Lung (tissue), 12 donors: ENCODE measurements around the gene ZNF506. TPM values are rescaled to one million over a fixed set of nuclear protein-coding genes. Genes with fewer than 3 reads are reported as not detected.

Source experiments
- ATAC-seq: fragments of 200-7000 bp; cut with Tn5 transposase; one replicate; pipeline ENCODE4 v1.9.1; 2020; ENCODE audit warnings: moderate number of reproducible peaks; ENCODE audit not compliant: insufficient read depth, low FRiP score
- DNase-seq, 3 donors: peaks; one replicate each; pipeline ENCODE4 v3.0.0-alpha.2; 2013 to 2017
- H3K27ac ChIP-seq, 2 donors: one replicate each; pipeline ENCODE4 v1.5.1; 2013; ENCODE audit warnings: mild to moderate bottlenecking in 2 of 2, moderate library complexity in 2 of 2, control low read depth in 1 of 2, inconsistent platforms in 1 of 2, low read depth in 1 of 2, low read length in 1 of 2
- H3K27me3 ChIP-seq, 3 donors: one replicate each; pipeline ENCODE4 v1.5.1; 2013; ENCODE audit warnings: low read length in 2 of 3; ENCODE audit not compliant: control insufficient read depth in 3 of 3, insufficient read depth in 3 of 3
- H3K36me3 ChIP-seq, 4 donors: one replicate each; pipeline ENCODE4 v1.5.1; 2013; ENCODE audit warnings: low read length in 4 of 4, mild to moderate bottlenecking in 1 of 4, moderate library complexity in 1 of 4; ENCODE audit not compliant: control insufficient read depth in 4 of 4, insufficient read depth in 4 of 4
- H3K4me1 ChIP-seq, 5 donors: one replicate each; pipeline ENCODE4 v1.5.1; 2013; ENCODE audit warnings: low read length in 5 of 5, mild to moderate bottlenecking in 2 of 5, moderate library complexity in 1 of 5; ENCODE audit not compliant: control insufficient read depth in 5 of 5, insufficient read depth in 5 of 5
- H3K4me3 ChIP-seq: one replicate; pipeline ENCODE4 v1.5.1; 2013; ENCODE audit warnings: mild to moderate bottlenecking, control low read depth, moderate library complexity
- H3K9ac ChIP-seq, 2 donors: one replicate each; pipeline ENCODE4 v1.5.1; 2013; ENCODE audit warnings: low read length in 2 of 2, control low read depth in 1 of 2; ENCODE audit not compliant: insufficient read depth in 1 of 2
- H3K9me3 ChIP-seq, 4 donors: one replicate each; pipeline ENCODE4 v1.5.1; 2013; ENCODE audit warnings: low read length in 3 of 4, mild to moderate bottlenecking in 1 of 4, moderate library complexity in 1 of 4; ENCODE audit not compliant: control insufficient read depth in 4 of 4, insufficient read depth in 3 of 4
- CTCF ChIP-seq: IDR thresholded peaks from 2 replicates; pipeline ENCODE4 v1.5.1; 2012; ENCODE audit warnings: mild to moderate bottlenecking; ENCODE audit errors: control extremely low read depth, extremely low read depth
- WGBS, 2 donors: extraction: QIAGEN DNeasy Blood & Tissue Kit; methylation state at CpG; one replicate each; pipeline ENCODE4 v1.1.7; 2013; 5-methylcytosine and 5-hydroxymethylcytosine counted together
- polyA plus RNA-seq, 2 donors: library from polyadenylated mRNA; stranded (reverse); fragments of 200-250 nt; gene quantifications; one replicate each; pipeline ENCODE4 v1.2.1, GENCODE V29; 2013
- total RNA-seq, 2 donors: library from RNA; depleted of rRNA in 1 of 2; stranded (reverse); fragments of >200 nt in 1 of 2; gene quantifications; one replicate each; pipeline ENCODE4 v1.2.1, GENCODE V29; 2014 to 2021
- donor health status: control.
- donor health status: control.
- donor health status: Bipolar disorder and iron deficiency.
- donor health status: healthy.
- donor health status: DM: yes; HTN: yes; CAD: no.

The ZNF506 gene
- total and polyA plus RNA-seq, 4 donors = 4.6 to 59.4 (median 12.1) TPM

GRCh38 chr19:19758164-19758563, 63.4 kb downstream of the ZNF506 start:
- Histone ChIP-seq H3K4me3 (no peak overlapping the region), H3K4me1 (no peaks in the 10 kb centered on the region), H3K9ac (no peak overlapping the region), H3K36me3 (no peaks in the 10 kb centered on the region), H3K27me3 (no peaks in the 10 kb centered on the region), H3K9me3 (peaks cover 0 to 13% (median 0%) of the 10 kb centered on the region in 4 donors), H3K27ac (no peak overlapping the region)
- ATAC-seq = no peak
- 91 to 93% methylated on average over 4 of the region's 4 CpGs for WGBS, 2 donors
- no peak for DNase-seq
- no peak for TF ChIP-seq CTCF

GRCh38 chr19:19752760-19753403, 68.7 kb downstream of the ZNF506 start:
- H3K4me3 ChIP-seq = no peak overlapping the region
- 95 to 96% methylated on average over 11 of the region's 11 CpGs for WGBS, 2 donors
- H3K9ac ChIP-seq = no peak overlapping the region
- H3K27ac ChIP-seq = no peak overlapping the region
- no peaks in the 10 kb centered on the region for H3K36me3 ChIP-seq
- DNase-seq (no peak), ATAC-seq (no peak)
- no peaks in the 10 kb centered on the region for H3K4me1 ChIP-seq
- TF ChIP-seq CTCF = no peak
- no peaks in the 10 kb centered on the region for H3K27me3 ChIP-seq
- H3K9me3 ChIP-seq = peaks cover 0 to 27% (median 0%) of the 10 kb centered on the region in 4 donors

GRCh38 chr19:19751846-19752245, 69.7 kb downstream of the ZNF506 start:
- WGBS, 2 donors = 81 to 85% methylated on average over 12 of the region's 12 CpGs
- DNase-seq = no peak
- no peak for TF ChIP-seq CTCF

More at GRCh38 chr19:19751846-19752245, 69.7 kb downstream of the ZNF506 start:
- Histone ChIP-seq H3K27me3 (no peaks in the 10 kb centered on the region), H3K36me3 (no peaks in the 10 kb centered on the region), H3K4me3 (no peak overlapping the region), H3K9me3 (peaks cover 0 to 27% (median 0%) of the 10 kb centered on the region in 4 donors), H3K9ac (no peak overlapping the region), H3K27ac (no peak overlapping the region), H3K4me1 (no peaks in the 10 kb centered on the region)
- no peak for ATAC-seq
